Endodermal cell (in vitro differentiated cells): ENCODE measurements around the gene RAB33B. TPM values are rescaled to one million over a fixed set of nuclear protein-coding genes. Genes with fewer than 3 reads are reported as not detected.

Source experiments
- DNase-seq: peaks from one replicate; pipeline ENCODE4 v3.0.0-alpha.2; 2017
- H3K27ac ChIP-seq: 2 replicates; pipeline ENCODE4 v1.5.1; 2013; ENCODE audit warnings: mild to moderate bottlenecking, low read depth, low read length, moderate library complexity
- H3K27me3 ChIP-seq: 2 replicates; pipeline ENCODE4 v1.6.1; 2013; ENCODE audit warnings: mild to moderate bottlenecking, low read length, moderate library complexity; ENCODE audit not compliant: insufficient read depth, control insufficient read depth, poor library complexity, severe bottlenecking
- H3K36me3 ChIP-seq: 2 replicates; pipeline ENCODE4 v1.7.0; 2013; ENCODE audit warnings: mild to moderate bottlenecking, low read length, moderate library complexity; ENCODE audit not compliant: control insufficient read depth, insufficient read depth
- H3K4me1 ChIP-seq: one replicate; pipeline ENCODE4 v1.7.0; 2013; ENCODE audit warnings: low read length; ENCODE audit not compliant: control insufficient read depth, insufficient read depth
- H3K4me3 ChIP-seq: 2 replicates; pipeline ENCODE4 v1.5.1; 2013; ENCODE audit warnings: mild to moderate bottlenecking, low read length, moderate library complexity
- H3K9ac ChIP-seq: 2 replicates; pipeline ENCODE4 v1.6.1; 2013; ENCODE audit warnings: mild to moderate bottlenecking, low read length, moderate library complexity; ENCODE audit not compliant: poor library complexity, severe bottlenecking; ENCODE audit errors: extremely low read depth
- H3K9me3 ChIP-seq: 2 replicates; pipeline ENCODE4 v1.6.1; 2013; ENCODE audit warnings: mild to moderate bottlenecking, low read length, moderate library complexity; ENCODE audit not compliant: control insufficient read depth
- H3K27ac Mint-ChIP-seq: 2 replicates; pipeline ENCODE4 v1.8.0; 2020; ENCODE audit warnings: mixed read lengths
- H3K27me3 Mint-ChIP-seq: 2 replicates; pipeline ENCODE4 v1.8.0; 2021; ENCODE audit warnings: mild to moderate bottlenecking, mixed read lengths; ENCODE audit not compliant: insufficient read depth
- H3K36me3 Mint-ChIP-seq: 2 replicates; pipeline ENCODE4 v1.8.0; 2020; ENCODE audit warnings: low read depth, mixed read lengths
- H3K4me1 Mint-ChIP-seq: 2 replicates; pipeline ENCODE4 v1.8.0; 2020; ENCODE audit warnings: mixed read lengths
- H3K4me3 Mint-ChIP-seq: 2 replicates; pipeline ENCODE4 v1.8.0; 2020; ENCODE audit warnings: mild to moderate bottlenecking, moderate library complexity, mixed read lengths
- H3K9me3 Mint-ChIP-seq: 2 replicates; pipeline ENCODE4 v1.8.0; 2020; ENCODE audit warnings: mild to moderate bottlenecking, mixed read lengths
- WGBS, 2 experiments: methylation state at CpG; one replicate each; pipeline versions ENCODE4 v1.1.5 to v1.1.7; 2013; ENCODE audit warnings: missing lambda C conversion rate in 2 of 2, mixed read lengths in 1 of 2; ENCODE audit not compliant: insufficient coverage in 1 of 2, insufficient read length in 1 of 2; 5-methylcytosine and 5-hydroxymethylcytosine counted together
- total RNA-seq, 2 donors: library from RNA; stranded (reverse); fragmentation: NEBNext Ultra II Directional in 1 of 2; extraction: Animal tissue kit (Norgen Biotek cat#: 25700) in 1 of 2; gene quantifications; 2 replicates in 1 of 2; 3 replicates in 1 of 2; pipeline ENCODE4 v1.2.1, GENCODE V29; 2021
- TF ChIP-seq, protein P1 (sequence below): fragments of 200-600 bp; sonication (generic); conservative IDR thresholded peaks from 2 replicates; pipeline ENCODE4 v1.5.0; 2021; ENCODE audit warnings: antibody characterized with exemption, mild to moderate bottlenecking

The RAB33B gene
- total RNA-seq, 2 donors from 2014 or later, result 8.7 to 11.4 TPM

DNA sequence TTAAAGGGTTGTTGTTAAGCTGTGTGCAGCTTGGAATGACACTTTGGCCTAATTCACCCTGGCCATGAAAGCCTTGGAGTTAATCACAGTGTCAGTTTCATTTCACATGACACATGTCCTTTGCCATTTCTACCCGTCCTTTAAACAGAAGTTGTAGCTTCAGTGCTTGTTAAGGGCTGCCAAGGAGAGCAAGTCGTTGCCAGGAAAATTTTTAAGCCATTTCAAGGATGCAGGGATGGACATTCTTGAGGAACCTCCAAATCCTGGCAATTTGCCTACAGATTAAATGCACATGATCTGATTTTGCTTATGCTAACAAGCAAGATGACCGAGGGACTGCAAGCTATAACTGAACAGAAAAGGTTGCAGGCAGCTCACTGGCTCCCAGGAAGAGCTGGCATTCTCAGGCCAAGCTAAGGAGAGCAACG, 61.6 kb downstream of the RAB33B start:
- Mint-ChIP-seq H3K36me3 (peaks cover 70% of the 10 kb centered on the region), H3K4me1 (peaks cover 5% of the 10 kb centered on the region), H3K27me3 (no peaks in the 10 kb centered on the region), H3K9me3 (no peaks in the 10 kb centered on the region), H3K4me3 (no peak overlapping the region), H3K27ac (no peak overlapping the region)
- Histone ChIP-seq H3K27me3 (no peaks in the 10 kb centered on the region), H3K4me3 (no peak overlapping the region), H3K9me3 (no peaks in the 10 kb centered on the region), H3K36me3 (peaks cover 76% of the 10 kb centered on the region), H3K27ac (no peak overlapping the region), H3K9ac (no peak overlapping the region), H3K4me1 (peaks cover 2% of the 10 kb centered on the region)
- no peak for DNase-seq
- TF ChIP-seq, protein P1, sequence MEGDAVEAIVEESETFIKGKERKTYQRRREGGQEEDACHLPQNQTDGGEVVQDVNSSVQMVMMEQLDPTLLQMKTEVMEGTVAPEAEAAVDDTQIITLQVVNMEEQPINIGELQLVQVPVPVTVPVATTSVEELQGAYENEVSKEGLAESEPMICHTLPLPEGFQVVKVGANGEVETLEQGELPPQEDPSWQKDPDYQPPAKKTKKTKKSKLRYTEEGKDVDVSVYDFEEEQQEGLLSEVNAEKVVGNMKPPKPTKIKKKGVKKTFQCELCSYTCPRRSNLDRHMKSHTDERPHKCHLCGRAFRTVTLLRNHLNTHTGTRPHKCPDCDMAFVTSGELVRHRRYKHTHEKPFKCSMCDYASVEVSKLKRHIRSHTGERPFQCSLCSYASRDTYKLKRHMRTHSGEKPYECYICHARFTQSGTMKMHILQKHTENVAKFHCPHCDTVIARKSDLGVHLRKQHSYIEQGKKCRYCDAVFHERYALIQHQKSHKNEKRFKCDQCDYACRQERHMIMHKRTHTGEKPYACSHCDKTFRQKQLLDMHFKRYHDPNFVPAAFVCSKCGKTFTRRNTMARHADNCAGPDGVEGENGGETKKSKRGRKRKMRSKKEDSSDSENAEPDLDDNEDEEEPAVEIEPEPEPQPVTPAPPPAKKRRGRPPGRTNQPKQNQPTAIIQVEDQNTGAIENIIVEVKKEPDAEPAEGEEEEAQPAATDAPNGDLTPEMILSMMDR, result no peak
- WGBS, 2 experiments, result 91 to 94% methylated on average over 4 of the region's 4 CpGs

DNA sequence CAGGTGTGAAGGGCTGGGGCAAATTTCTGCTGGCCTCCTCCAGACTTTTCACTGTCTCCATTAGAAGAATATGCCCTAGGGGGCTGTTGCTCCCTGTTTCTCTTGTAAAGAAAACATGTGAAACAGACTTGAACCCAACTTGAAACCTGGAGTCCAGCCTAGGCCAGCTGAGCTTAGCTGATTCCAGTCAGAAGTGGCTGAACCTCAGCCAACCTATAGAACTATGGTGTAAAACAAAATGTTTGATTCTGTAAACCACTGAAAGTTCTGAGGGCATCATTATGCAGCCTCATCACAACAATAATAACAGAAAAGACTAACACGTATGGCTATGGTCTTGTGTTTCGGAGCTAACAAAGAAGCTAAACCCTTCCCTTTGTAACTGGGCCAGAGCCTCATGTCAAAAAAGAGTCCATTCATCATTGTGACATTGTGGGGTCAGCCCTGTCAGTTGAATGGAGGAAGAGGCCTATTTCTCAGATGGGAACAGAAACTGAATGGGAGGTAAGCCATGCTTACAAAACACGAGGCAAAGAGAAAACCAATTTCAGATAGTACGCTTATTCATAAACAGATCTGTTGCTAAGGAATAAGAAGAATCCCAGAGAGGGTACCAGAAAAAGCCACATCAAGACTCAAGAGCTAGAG, 68.0 kb downstream of the RAB33B start:
- TF ChIP-seq, protein P1, result no peak
- Mint-ChIP-seq H3K4me1 (peaks cover 6% of the 10 kb centered on the region), H3K36me3 (peaks cover 64% of the 10 kb centered on the region), H3K27me3 (no peaks in the 10 kb centered on the region), H3K9me3 (no peaks in the 10 kb centered on the region), H3K4me3 (no peak overlapping the region), H3K27ac (no peak overlapping the region)
- H3K4me3 ChIP-seq, result no peak overlapping the region
- no peaks in the 10 kb centered on the region for H3K27me3 ChIP-seq
- H3K4me1 ChIP-seq, result peaks cover 2% of the 10 kb centered on the region
- peaks cover 80% of the 10 kb centered on the region for H3K36me3 ChIP-seq
- WGBS, 2 experiments, result 90 to 94% methylated on average over 3 to 4 of the region's 4 CpGs
- H3K9ac ChIP-seq, result no peak overlapping the region
- H3K27ac ChIP-seq, result peak overlapping the region; percentile 80
- H3K9me3 ChIP-seq, result no peaks in the 10 kb centered on the region
- no peak for DNase-seq

DNA sequence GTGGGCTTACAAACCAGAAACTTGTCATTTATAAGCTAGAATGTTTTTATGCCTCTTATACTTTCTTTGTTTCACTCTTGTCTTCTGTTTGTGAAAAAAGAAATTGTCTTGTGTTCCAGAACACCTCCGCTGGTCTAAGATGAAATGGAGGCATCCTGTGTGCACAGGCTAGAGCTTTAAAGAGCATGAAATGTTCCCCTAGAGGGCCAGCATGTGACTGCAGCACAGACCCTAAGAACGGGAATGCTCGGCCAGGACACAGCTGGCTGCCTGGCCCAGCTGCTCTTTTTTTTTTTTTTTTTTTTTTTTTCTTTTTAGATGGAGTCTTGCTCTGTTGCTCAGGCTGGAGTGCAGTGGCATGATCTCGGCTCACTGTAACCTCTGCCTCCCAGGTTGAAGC, 68.5 kb downstream of the RAB33B start:
- Mint-ChIP-seq H3K4me1 (peaks cover 6% of the 10 kb centered on the region), H3K27ac (no peak overlapping the region), H3K4me3 (no peak overlapping the region), H3K36me3 (peaks cover 58% of the 10 kb centered on the region), H3K9me3 (no peaks in the 10 kb centered on the region), H3K27me3 (no peaks in the 10 kb centered on the region)
- no peaks in the 10 kb centered on the region for H3K27me3 ChIP-seq
- H3K4me1 ChIP-seq, result peaks cover 2% of the 10 kb centered on the region
- no peak overlapping the region for H3K9ac ChIP-seq
- no peak overlapping the region for H3K4me3 ChIP-seq
- TF ChIP-seq, protein P1, result peak; percentile 46
- H3K9me3 ChIP-seq, result no peaks in the 10 kb centered on the region
- peaks cover 80% of the 10 kb centered on the region for H3K36me3 ChIP-seq
- 83 to 90% methylated on average over 1 to 4 of the region's 4 CpGs for WGBS, 2 experiments
- peak; percentile 63 for DNase-seq
- H3K27ac ChIP-seq, result peak overlapping the region; percentile 80
